Measurements from ENCODE around the gene LHFPL2.
A peak's percentile ranks its signal among the peaks of the same experiment; 100 is the strongest.

DNA sequence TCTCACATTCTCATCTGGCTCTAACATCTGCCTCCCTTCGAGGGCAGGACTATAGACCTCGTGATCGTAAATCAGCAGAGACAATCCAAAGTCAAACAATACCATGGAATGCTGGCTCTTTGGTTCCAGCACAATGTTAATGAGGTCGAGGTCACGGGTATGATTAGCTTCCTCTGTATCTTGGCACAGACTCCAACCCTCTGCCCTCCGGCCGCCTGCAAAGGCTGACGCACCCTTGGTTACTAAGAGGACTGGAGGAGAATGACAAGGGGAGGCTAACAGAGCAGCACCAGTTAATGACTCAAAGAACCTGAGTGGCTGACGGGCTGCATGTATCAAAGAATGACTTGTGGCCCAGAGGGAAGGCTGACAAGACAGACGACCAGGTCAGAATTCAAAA lies 10.1 kb downstream of the LHFPL2 start:
- TF ChIP-seq, protein P1, sequence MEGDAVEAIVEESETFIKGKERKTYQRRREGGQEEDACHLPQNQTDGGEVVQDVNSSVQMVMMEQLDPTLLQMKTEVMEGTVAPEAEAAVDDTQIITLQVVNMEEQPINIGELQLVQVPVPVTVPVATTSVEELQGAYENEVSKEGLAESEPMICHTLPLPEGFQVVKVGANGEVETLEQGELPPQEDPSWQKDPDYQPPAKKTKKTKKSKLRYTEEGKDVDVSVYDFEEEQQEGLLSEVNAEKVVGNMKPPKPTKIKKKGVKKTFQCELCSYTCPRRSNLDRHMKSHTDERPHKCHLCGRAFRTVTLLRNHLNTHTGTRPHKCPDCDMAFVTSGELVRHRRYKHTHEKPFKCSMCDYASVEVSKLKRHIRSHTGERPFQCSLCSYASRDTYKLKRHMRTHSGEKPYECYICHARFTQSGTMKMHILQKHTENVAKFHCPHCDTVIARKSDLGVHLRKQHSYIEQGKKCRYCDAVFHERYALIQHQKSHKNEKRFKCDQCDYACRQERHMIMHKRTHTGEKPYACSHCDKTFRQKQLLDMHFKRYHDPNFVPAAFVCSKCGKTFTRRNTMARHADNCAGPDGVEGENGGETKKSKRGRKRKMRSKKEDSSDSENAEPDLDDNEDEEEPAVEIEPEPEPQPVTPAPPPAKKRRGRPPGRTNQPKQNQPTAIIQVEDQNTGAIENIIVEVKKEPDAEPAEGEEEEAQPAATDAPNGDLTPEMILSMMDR (IDR thresholded peaks at IDR 0.05) = no peak
- peak in 2 of 3 donors; percentile 20 to 49 for TF ChIP-seq POLR2AphosphoS5 (IDR thresholded peaks at IDR 0.05)

All from transverse colon (tissue), 4 donors.